AG09319 (cell line): ENCODE data around the gene GRAP2.

ENCODE experiments used
- DNase-seq: peaks from one replicate; pipeline ENCODE4 v3.0.0-alpha.2; 2010; ENCODE audit warnings: low read depth; ENCODE audit errors: extremely low read depth
- CTCF ChIP-seq: IDR thresholded peaks from 2 replicates; pipeline ENCODE4 v1.5.1; 2011; ENCODE audit warnings: low read depth, mild to moderate bottlenecking, inconsistent platforms, low read length, moderate library complexity

Gene GRAP2

GRCh38 chr22:40015358-40015976 lies 114.6 kb downstream of the GRAP2 start:
- no peak for DNase-seq
- TF ChIP-seq CTCF, result no peak

GRCh38 chr22:40018051-40018450 lies 117.2 kb downstream of the GRAP2 start:
- no peak for DNase-seq
- no peak for TF ChIP-seq CTCF

- no peak for TF ChIP-seq CTCF
- no peak for DNase-seq
These were observed 118.2 kb downstream of the GRAP2 start for GRCh38 chr22:40019100-40019499.

- TF ChIP-seq CTCF, result no peak
- no peak for DNase-seq
These were observed 120.1 kb downstream of the GRAP2 start for GRCh38 chr22:40020956-40021355.

GRCh38 chr22:40021401-40022000 lies 120.6 kb downstream of the GRAP2 start:
- no peak for DNase-seq
- no peak for TF ChIP-seq CTCF

- DNase-seq, result no peak
- no peak for TF ChIP-seq CTCF
These were observed 121.8 kb downstream of the GRAP2 start for GRCh38 chr22:40022536-40023240.
